GM23248 (cell line): ENCODE results near the gene ZNHIT1. TPM values are rescaled to one million over a fixed set of nuclear protein-coding genes. Genes with fewer than 3 reads are reported as not detected.

Source experiments
- DNase-seq: peaks from one replicate; pipeline ENCODE4 v3.0.0-alpha.2; 2015
- H2AFZ ChIP-seq: fragments of 200-600 bp; sonication (generic); 2 replicates; pipeline ENCODE4 v1.6.1; 2016; ENCODE audit warnings: antibody characterized with exemption
- H3F3A ChIP-seq: fragments of 200-600 bp; sonication (generic); 2 replicates; pipeline ENCODE4 v1.6.1; 2016; ENCODE audit warnings: mild to moderate bottlenecking, antibody characterized with exemption, mixed run types; ENCODE audit not compliant: insufficient read depth
- H3K27ac ChIP-seq: fragments of 200-600 bp; sonication (generic); 2 replicates; pipeline ENCODE4 v1.5.1; 2016; ENCODE audit warnings: mild to moderate bottlenecking
- H3K27me3 ChIP-seq: fragments of 200-600 bp; sonication (generic); replicated peaks from 2 replicates; pipeline ENCODE4 v1.6.1; 2016; ENCODE audit warnings: mild to moderate bottlenecking; ENCODE audit not compliant: insufficient read depth
- H3K36me3 ChIP-seq: fragments of 200-600 bp; sonication (generic); 2 replicates; pipeline ENCODE4 v1.6.1; 2016; ENCODE audit warnings: low read depth, mild to moderate bottlenecking
- H3K4me1 ChIP-seq: fragments of 200-600 bp; sonication (generic); 2 replicates; pipeline ENCODE4 v1.6.1; 2016; ENCODE audit warnings: mild to moderate bottlenecking; ENCODE audit not compliant: insufficient read depth
- H3K4me2 ChIP-seq: fragments of 200-600 bp; sonication (generic); one replicate; pipeline ENCODE4 v1.6.1; 2016; ENCODE audit warnings: mild to moderate bottlenecking; ENCODE audit not compliant: unreplicated experiment
- H3K4me3 ChIP-seq: fragments of 200-600 bp; sonication (generic); 2 replicates; pipeline ENCODE4 v1.5.1; 2016; ENCODE audit warnings: mild to moderate bottlenecking
- H3K79me2 ChIP-seq: fragments of 200-600 bp; sonication (generic); 2 replicates; pipeline ENCODE4 v1.6.1; 2016; ENCODE audit warnings: mild to moderate bottlenecking; ENCODE audit not compliant: insufficient read depth
- H3K9ac ChIP-seq: fragments of 200-600 bp; sonication (generic); 2 replicates; pipeline ENCODE4 v1.6.1; 2016; ENCODE audit warnings: mild to moderate bottlenecking
- H3K9me2 ChIP-seq: fragments of 200-600 bp; sonication (generic); 2 replicates; pipeline ENCODE4 v1.6.1; 2016; ENCODE audit warnings: mixed run types, mild to moderate bottlenecking, moderate library complexity; ENCODE audit not compliant: insufficient read depth
- H3K9me3 ChIP-seq: fragments of 200-600 bp; sonication (generic); one replicate; pipeline ENCODE4 v1.6.1; 2017; ENCODE audit warnings: low read depth
- H4K20me1 ChIP-seq: fragments of 200-600 bp; sonication (generic); 2 replicates; pipeline ENCODE4 v1.6.0; 2016; ENCODE audit not compliant: insufficient read depth
- EZH2 ChIP-seq: fragments of 200-600 bp; sonication (generic); IDR thresholded peaks from 2 replicates; pipeline ENCODE4 v1.6.1; 2018; ENCODE audit warnings: antibody characterized with exemption, mild to moderate bottlenecking; ENCODE audit not compliant: insufficient read depth, poor library complexity, severe bottlenecking
- EZH2phosphoT487 ChIP-seq: fragments of 200-600 bp; sonication (generic); IDR thresholded peaks from 2 replicates; pipeline ENCODE4 v1.6.1; 2018; ENCODE audit warnings: antibody characterized with exemption, moderate library complexity, mild to moderate bottlenecking, low read depth; ENCODE audit not compliant: insufficient read depth
- WGBS, 2 experiments: methylation state at CpG; one replicate each; pipeline ENCODE4 v1.1.6; 2015 to 2017; ENCODE audit warnings: low lambda C conversion rate in 2 of 2, low coverage in 1 of 2; ENCODE audit errors: missing lambda C conversion rate in 2 of 2; 5-methylcytosine and 5-hydroxymethylcytosine counted together
- in situ Hi-C: fragments of 300-500 bp; cut with MboI; formaldehyde crosslinking; loops from 2 replicates; pipeline ENCODE4 v1.15.0; 2020
- polyA plus RNA-seq: library from polyadenylated mRNA; unstranded; fragments of >200 nt; fragmentation: Nextera tagmentation; extraction: Ambion mirVana; gene quantifications from 2 replicates; pipeline ENCODE4 v1.2.1, GENCODE V29; 2016
- total RNA-seq: library from RNA; depleted of rRNA; stranded (reverse); fragments of >200 nt; shearing (Covaris generic); gene quantifications from 2 replicates; pipeline ENCODE4 v1.2.3, GENCODE V29; 2014

The ZNHIT1 gene
- total and polyA plus RNA-seq, 2 experiments from 2014 or later: 98.0 to 119 TPM

DNA sequence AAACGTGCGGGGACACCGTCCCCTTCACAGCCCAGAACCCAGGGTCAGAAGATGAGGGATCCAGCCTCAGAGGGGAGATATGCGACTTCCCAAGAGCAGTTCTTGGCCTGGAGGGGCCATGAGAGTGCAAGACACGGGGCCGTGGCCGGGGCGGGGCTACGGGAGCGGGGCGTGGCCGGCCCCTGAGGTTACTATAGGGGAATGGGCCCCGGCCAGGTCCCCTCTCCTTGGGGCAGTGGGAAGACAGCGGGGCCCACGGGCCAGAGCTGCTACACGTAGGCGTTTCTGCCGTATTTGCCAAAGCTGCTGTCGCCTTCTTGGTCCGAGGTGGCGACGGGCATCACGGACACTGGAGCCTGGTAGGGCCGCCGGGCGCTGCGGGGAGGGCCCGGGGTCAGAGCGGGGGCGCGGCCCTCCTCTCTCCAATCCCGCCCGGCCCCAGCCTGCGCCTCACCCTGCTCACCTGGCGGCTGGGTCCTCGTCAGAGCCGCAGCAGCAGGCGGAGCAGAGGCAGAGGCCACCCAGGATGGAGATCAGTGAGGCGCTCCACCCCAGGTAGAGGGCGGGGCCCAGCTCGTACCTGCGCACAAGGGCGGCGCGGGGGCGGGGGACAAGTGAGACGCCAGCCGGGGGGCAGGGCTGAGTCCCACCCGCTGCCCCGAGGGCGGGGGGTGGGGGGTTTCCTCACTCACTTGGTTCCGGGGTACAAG, 14.3 kb downstream of the ZNHIT1 start:
- H3K36me3 ChIP-seq: no peaks in the 10 kb centered on the region
- 20 to 26% methylated on average over 25 to 52 of the region's 52 CpGs for WGBS, 2 experiments
- no peaks in the 10 kb centered on the region for H3K9me2 ChIP-seq
- TF ChIP-seq EZH2phosphoT487 (no peak), EZH2 (no peak)
- H3F3A ChIP-seq: no peaks in the 10 kb centered on the region
- in situ Hi-C loops: no loop called here
- H3K27ac ChIP-seq: no peak overlapping the region
- no peaks in the 10 kb centered on the region for H4K20me1 ChIP-seq
- no peaks in the 10 kb centered on the region for H3K79me2 ChIP-seq
- H3K4me1 ChIP-seq: peaks cover 1% of the 10 kb centered on the region; the same call in 1 of the 2 replicates
- H3K9ac ChIP-seq: no peak overlapping the region
- DNase-seq: no peak
- H3K4me2 ChIP-seq: no peak overlapping the region
- H2AFZ ChIP-seq: no peak overlapping the region
- H3K4me3 ChIP-seq: no peak overlapping the region
- H3K27me3 ChIP-seq: no peaks in the 10 kb centered on the region
- no peaks in the 10 kb centered on the region for H3K9me3 ChIP-seq

- Histone ChIP-seq H2AFZ (no peak overlapping the region), H3K9ac (no peak overlapping the region), H3K27ac (no peak overlapping the region), H4K20me1 (no peaks in the 10 kb centered on the region), H3K4me1 (peaks cover 10% of the 10 kb centered on the region; the same call in 1 of the 2 replicates), H3K79me2 (no peaks in the 10 kb centered on the region), H3F3A (no peaks in the 10 kb centered on the region), H3K36me3 (no peaks in the 10 kb centered on the region), H3K27me3 (no peaks in the 10 kb centered on the region), H3K4me3 (no peak overlapping the region), H3K9me2 (no peaks in the 10 kb centered on the region), H3K4me2 (no peak overlapping the region), H3K9me3 (no peaks in the 10 kb centered on the region)
- no peak for TF ChIP-seq EZH2
- TF ChIP-seq EZH2phosphoT487: no peak
- in situ Hi-C loops: no loop called here
- no peak for DNase-seq
- 86 to 89% methylated on average over 21 of the region's 21 CpGs for WGBS, 2 experiments
Measured at GRCh38 chr7:101233907-101234547, 16.1 kb downstream of the ZNHIT1 start.

DNA sequence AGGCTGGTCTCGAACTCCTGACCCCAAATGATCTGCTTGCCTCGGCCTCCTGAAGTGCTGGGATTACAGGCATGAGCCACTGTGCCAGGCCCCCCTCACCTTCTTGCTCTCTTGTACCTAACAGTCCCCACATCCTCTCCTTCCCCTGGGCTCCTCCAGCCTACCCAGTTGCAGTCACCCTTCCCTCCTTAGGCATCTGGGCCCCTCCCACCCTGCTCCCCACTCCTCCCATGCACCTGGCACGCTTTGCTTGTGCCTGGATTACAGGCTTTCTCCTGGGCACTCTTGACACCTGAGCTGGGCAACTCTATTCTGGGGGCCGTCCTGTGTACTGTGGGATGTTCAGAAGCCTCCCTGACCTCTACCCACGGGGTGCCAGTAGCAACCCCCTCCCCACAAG, 16.7 kb downstream of the ZNHIT1 start:
- in situ Hi-C loops: no loop called here
- WGBS, 2 experiments: 81 to 83% methylated on average over 5 of the region's 5 CpGs
- Histone ChIP-seq H3K27me3 (no peaks in the 10 kb centered on the region), H3K9ac (no peak overlapping the region), H3K4me1 (peaks cover 10% of the 10 kb centered on the region; the same call in 1 of the 2 replicates), H3K79me2 (no peaks in the 10 kb centered on the region), H3K36me3 (no peaks in the 10 kb centered on the region), H2AFZ (no peak overlapping the region), H3K4me2 (no peak overlapping the region), H3K9me3 (no peaks in the 10 kb centered on the region), H3K27ac (no peak overlapping the region), H4K20me1 (no peaks in the 10 kb centered on the region), H3K4me3 (no peak overlapping the region), H3K9me2 (no peaks in the 10 kb centered on the region), H3F3A (no peaks in the 10 kb centered on the region)
- TF ChIP-seq EZH2: no peak
- TF ChIP-seq EZH2phosphoT487: no peak
- DNase-seq: no peak

GRCh38 chr7:101235050-101235449, 17.1 kb downstream of the ZNHIT1 start:
- H3K9me3 ChIP-seq: no peaks in the 10 kb centered on the region
- no peak overlapping the region for H3K4me2 ChIP-seq
- no peaks in the 10 kb centered on the region for H3K9me2 ChIP-seq
- H3K27ac ChIP-seq: no peak overlapping the region
- no peak overlapping the region for H3K4me3 ChIP-seq
- DNase-seq: peak; percentile 23
- no peaks in the 10 kb centered on the region for H4K20me1 ChIP-seq
- H2AFZ ChIP-seq: no peak overlapping the region
- no peaks in the 10 kb centered on the region for H3K27me3 ChIP-seq
- H3K9ac ChIP-seq: no peak overlapping the region
- H3K79me2 ChIP-seq: peaks cover 3% of the 10 kb centered on the region; the same call in 1 of the 2 replicates
- WGBS, 2 experiments: 78 to 81% methylated on average over 11 of the region's 11 CpGs
- TF ChIP-seq EZH2phosphoT487: no peak
- no peak for TF ChIP-seq EZH2
- no peaks in the 10 kb centered on the region for H3K36me3 ChIP-seq
- H3F3A ChIP-seq: no peaks in the 10 kb centered on the region
- in situ Hi-C loops: no loop called here
- peaks cover 10% of the 10 kb centered on the region; the same call in 1 of the 2 replicates for H3K4me1 ChIP-seq
